Coronary artery (tissue), 2 donors: Measurements from ENCODE around the gene CLHC1.

Source experiments
- DNase-seq: peaks from one replicate; pipeline ENCODE4 v3.0.0-alpha.2; 2017; ENCODE audit warnings: low spot score
- H3K27ac ChIP-seq, 2 donors: fragments of 200-600 bp; sonication (generic); one replicate each; pipeline ENCODE4 v1.5.1; 2016 to 2019
- H3K4me3 ChIP-seq: fragments of 200-600 bp; sonication (generic); 2 replicates; pipeline ENCODE4 v1.5.1; 2016; ENCODE audit warnings: mild to moderate bottlenecking, moderate library complexity
- TF ChIP-seq, protein P1 (sequence below): fragments of 200-600 bp; sonication (generic); IDR thresholded peaks from one replicate; pipeline ENCODE4 v1.5.1; 2019; ENCODE audit warnings: antibody characterized with exemption

CLHC1 gene

GRCh38 chr2:55159752-55160151 is 72.3 kb downstream of the CLHC1 start:
- DNase-seq = no peak
- TF ChIP-seq, protein P1, sequence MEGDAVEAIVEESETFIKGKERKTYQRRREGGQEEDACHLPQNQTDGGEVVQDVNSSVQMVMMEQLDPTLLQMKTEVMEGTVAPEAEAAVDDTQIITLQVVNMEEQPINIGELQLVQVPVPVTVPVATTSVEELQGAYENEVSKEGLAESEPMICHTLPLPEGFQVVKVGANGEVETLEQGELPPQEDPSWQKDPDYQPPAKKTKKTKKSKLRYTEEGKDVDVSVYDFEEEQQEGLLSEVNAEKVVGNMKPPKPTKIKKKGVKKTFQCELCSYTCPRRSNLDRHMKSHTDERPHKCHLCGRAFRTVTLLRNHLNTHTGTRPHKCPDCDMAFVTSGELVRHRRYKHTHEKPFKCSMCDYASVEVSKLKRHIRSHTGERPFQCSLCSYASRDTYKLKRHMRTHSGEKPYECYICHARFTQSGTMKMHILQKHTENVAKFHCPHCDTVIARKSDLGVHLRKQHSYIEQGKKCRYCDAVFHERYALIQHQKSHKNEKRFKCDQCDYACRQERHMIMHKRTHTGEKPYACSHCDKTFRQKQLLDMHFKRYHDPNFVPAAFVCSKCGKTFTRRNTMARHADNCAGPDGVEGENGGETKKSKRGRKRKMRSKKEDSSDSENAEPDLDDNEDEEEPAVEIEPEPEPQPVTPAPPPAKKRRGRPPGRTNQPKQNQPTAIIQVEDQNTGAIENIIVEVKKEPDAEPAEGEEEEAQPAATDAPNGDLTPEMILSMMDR = no peak
- Histone ChIP-seq H3K27ac (no peak overlapping the region), H3K4me3 (no peak overlapping the region)

DNA sequence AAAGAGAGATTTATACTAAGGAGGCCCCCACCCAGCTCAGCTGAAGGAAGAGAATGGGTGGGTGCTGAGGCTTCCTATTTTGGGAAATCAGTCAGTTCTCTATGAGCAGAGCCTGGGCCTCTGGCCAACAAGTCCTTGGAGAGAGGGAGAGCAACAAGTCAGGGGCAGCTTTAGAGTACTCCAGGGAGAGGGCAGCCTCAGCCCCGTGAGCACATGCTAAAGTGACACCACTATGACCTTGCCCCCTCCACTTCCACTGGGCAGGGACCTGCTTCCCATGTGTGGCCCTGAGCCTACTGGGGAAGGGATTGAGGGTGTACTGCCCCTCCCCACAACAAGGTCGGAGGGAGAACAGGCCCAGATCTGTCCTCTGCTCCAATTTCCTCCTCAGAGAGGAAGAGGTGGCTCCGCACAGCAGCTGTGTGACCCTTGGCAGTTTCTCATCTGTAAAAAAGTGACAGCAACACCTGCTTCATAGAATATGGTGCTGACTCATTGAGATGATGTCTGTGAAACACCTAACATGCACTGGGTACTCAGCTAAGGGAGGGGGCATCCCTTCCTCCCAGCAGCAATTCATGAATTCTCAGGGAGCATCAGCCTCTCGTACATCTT is 72.9 kb downstream of the CLHC1 start:
- TF ChIP-seq, protein P1 = no peak
- no peak overlapping the region for H3K4me3 ChIP-seq
- H3K27ac ChIP-seq = peak overlapping the region; percentile 26 to 80
- no peak for DNase-seq

- no peak for DNase-seq
- TF ChIP-seq, protein P1 = no peak
- Histone ChIP-seq H3K4me3 (no peak overlapping the region), H3K27ac (peak overlapping the region; percentile 58 to 87)
Measured at GRCh38 chr2:55158111-55158814, 73.8 kb downstream of the CLHC1 start.

DNA sequence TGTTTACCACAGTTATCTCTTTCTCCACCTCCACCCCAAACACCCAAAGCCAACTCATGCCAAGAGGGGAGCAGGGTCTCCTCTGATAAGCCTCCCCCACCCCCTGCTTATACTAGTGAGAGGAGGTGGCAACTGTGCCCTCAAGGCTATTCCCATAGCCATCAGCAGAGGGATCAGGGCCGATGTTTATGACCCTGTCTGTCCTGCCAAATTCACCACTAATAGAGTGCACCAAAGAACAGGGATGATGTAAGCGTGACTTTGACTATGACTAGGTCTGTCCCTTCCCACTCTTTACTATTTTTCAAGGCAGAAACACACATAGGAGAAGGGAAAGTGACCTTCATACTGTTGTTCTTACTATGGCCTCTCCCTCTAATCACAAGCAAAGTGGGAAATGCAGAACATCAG is 74.6 kb downstream of the CLHC1 start:
- Histone ChIP-seq H3K27ac (peak overlapping the region; percentile 58 to 87), H3K4me3 (no peak overlapping the region)
- no peak for DNase-seq
- TF ChIP-seq, protein P1 = no peak

- Histone ChIP-seq H3K27ac (peak overlapping the region; percentile 58 to 87), H3K4me3 (no peak overlapping the region)
- TF ChIP-seq, protein P1 = no peak
- no peak for DNase-seq
Measured at GRCh38 chr2:55156984-55157383, 75.1 kb downstream of the CLHC1 start.

- DNase-seq = no peak
- no peak overlapping the region for H3K4me3 ChIP-seq
- TF ChIP-seq, protein P1 = no peak
- peak overlapping the region; percentile 58 to 87 for H3K27ac ChIP-seq
Measured at GRCh38 chr2:55156326-55156725, 75.8 kb downstream of the CLHC1 start.

DNA sequence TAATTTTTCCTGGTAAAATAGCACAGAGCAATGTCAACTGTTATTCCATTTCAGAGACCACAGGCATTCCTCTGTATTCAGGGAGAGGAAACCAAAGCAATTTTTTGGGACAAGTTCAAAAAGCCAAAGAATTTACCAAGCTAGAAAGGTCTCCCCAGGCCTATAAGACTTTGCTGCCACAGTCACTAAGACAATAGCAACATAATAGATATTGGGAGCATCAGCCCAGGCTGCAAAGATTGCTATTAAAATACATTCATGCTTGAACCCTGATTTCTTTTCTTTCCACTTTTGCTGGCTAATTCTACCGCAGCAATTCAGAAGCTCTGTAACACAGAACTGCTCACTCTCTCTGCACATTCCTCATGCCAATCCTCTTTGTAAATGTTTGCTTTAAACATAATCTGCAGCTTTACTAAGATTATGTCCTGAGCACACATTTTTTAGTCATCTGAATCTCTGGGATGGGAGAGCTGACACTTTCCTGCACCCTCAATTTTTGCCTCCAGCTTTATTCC is 76.3 kb downstream of the CLHC1 start:
- Histone ChIP-seq H3K4me3 (peak overlapping the region; percentile 7), H3K27ac (peak overlapping the region in 1 of 2 donors; percentile 87)
- no peak for DNase-seq
- TF ChIP-seq, protein P1 = no peak
